Activated CD4-positive, alpha-beta memory T cell treated with anti-CD3 and anti-CD28 coated beads, Interleukin-2, amount 10 ng/mL, durations not matched to agents 7 days and 5 days (primary cell): ENCODE measurements around the gene CEACAM19. TPM values are rescaled to one million over a fixed set of nuclear protein-coding genes. Genes with fewer than 3 reads are reported as not detected.
"Not testable (repeated sequence)": the region's sequence is repeated elsewhere in the genome, so short reads cannot be mapped to it uniquely, and the experiment has no call there.

Experiments
- CTCF ChIA-PET: fragments of 350-600 bp; sonication (Branson Sonifier 250); formaldehyde crosslinking; loops from one replicate; lab custom pipeline; 2021; ENCODE audit warnings: antibody characterized with exemption, inconsistent platforms; lab: Charles Lee
- POLR2A ChIA-PET: fragments of 350-600 bp; sonication (Branson Sonifier 250); formaldehyde crosslinking; loops from one replicate; lab custom pipeline; 2021; ENCODE audit warnings: antibody characterized with exemption; lab: Charles Lee
- DNase-seq: peaks from one replicate; pipeline ENCODE4 v3.0.0-alpha.2; 2020
- H3K27ac Mint-ChIP-seq: one replicate; pipeline ENCODE4 v1.8.0; 2021; ENCODE audit warnings: mild to moderate bottlenecking, mixed read lengths
- H3K27me3 Mint-ChIP-seq: one replicate; pipeline ENCODE4 v1.8.0; 2021; ENCODE audit warnings: mixed read lengths
- H3K36me3 Mint-ChIP-seq: one replicate; pipeline ENCODE4 v1.8.0; 2021; ENCODE audit warnings: low read depth, mixed read lengths
- H3K4me1 Mint-ChIP-seq: one replicate; pipeline ENCODE4 v1.8.0; 2021; ENCODE audit warnings: mixed read lengths
- H3K4me3 Mint-ChIP-seq: one replicate; pipeline ENCODE4 v1.8.0; 2021; ENCODE audit warnings: mild to moderate bottlenecking, mixed read lengths
- H3K9me3 Mint-ChIP-seq: one replicate; pipeline ENCODE4 v1.8.0; 2021; ENCODE audit warnings: mixed read lengths
- total RNA-seq, 2 experiments: library from RNA; stranded (reverse); gene quantifications; one replicate each; pipeline ENCODE4 v1.2.3, GENCODE V29; 2021

The CEACAM19 gene
- total RNA-seq, 2 experiments from 2014 or later, result 0.30 TPM; not detected in 1

GRCh38 chr19:44666852-44667556, 4.3 kb upstream of the CEACAM19 start:
- H3K9me3 Mint-ChIP-seq, result no peaks in the 10 kb centered on the region
- DNase-seq, result no peak
- no peak overlapping the region for H3K4me3 Mint-ChIP-seq
- H3K27ac Mint-ChIP-seq, result no peak overlapping the region
- no peaks in the 10 kb centered on the region for H3K36me3 Mint-ChIP-seq
- ChIA-PET POLR2A (no interaction called here), CTCF (interaction anchor here (0.8 to 2.0 kb wide), 2 partner anchors 10 to 13 kb away, joined by 4 to 7 read pairs; no protein-coding TSS in a partner anchor)
- no peaks in the 10 kb centered on the region for H3K4me1 Mint-ChIP-seq
- no peaks in the 10 kb centered on the region for H3K27me3 Mint-ChIP-seq

- no peaks in the 10 kb centered on the region for H3K36me3 Mint-ChIP-seq
- no peaks in the 10 kb centered on the region for H3K4me1 Mint-ChIP-seq
- no peaks in the 10 kb centered on the region for H3K9me3 Mint-ChIP-seq
- peaks cover 2% of the 10 kb centered on the region for H3K27me3 Mint-ChIP-seq
- no peak overlapping the region for H3K4me3 Mint-ChIP-seq
- CTCF ChIA-PET, result no interaction called here
- no peak overlapping the region for H3K27ac Mint-ChIP-seq
- DNase-seq, result peak; percentile 20
- POLR2A ChIA-PET, result no interaction called here
These were observed 2.1 kb upstream of the CEACAM19 start for GRCh38 chr19:44668985-44669764.

- H3K27me3 Mint-ChIP-seq, CTCF ChIA-PET: not testable (repeated sequence)
These were observed 1.3 kb upstream of the CEACAM19 start for GRCh38 chr19:44670027-44670426.

GRCh38 chr19:44672226-44672625, 944 bp downstream of the CEACAM19 start:
- POLR2A ChIA-PET, result no interaction called here

More at GRCh38 chr19:44670027-44670426, 1.3 kb upstream of the CEACAM19 start:
- H3K36me3 Mint-ChIP-seq, H3K27ac Mint-ChIP-seq, POLR2A ChIA-PET, DNase-seq, H3K9me3 Mint-ChIP-seq, H3K4me3 Mint-ChIP-seq, H3K4me1 Mint-ChIP-seq: not testable (repeated sequence)

GRCh38 chr19:44673510-44673909, 2.2 kb downstream of the CEACAM19 start:
- ChIA-PET POLR2A (no interaction called here), CTCF (interaction anchor here (1.1 kb wide), 1 partner anchor 19 kb away, joined by 4 read pairs; no protein-coding TSS in a partner anchor)
- Mint-ChIP-seq H3K36me3 (no peaks in the 10 kb centered on the region), H3K4me3 (no peak overlapping the region), H3K27me3 (peaks cover 2% of the 10 kb centered on the region), H3K9me3 (no peaks in the 10 kb centered on the region), H3K4me1 (no peaks in the 10 kb centered on the region), H3K27ac (no peak overlapping the region)
- no peak for DNase-seq

More at GRCh38 chr19:44672226-44672625, 944 bp downstream of the CEACAM19 start:
- no peak for DNase-seq
- CTCF ChIA-PET, result interaction anchor here (1.0 to 1.1 kb wide), 2 partner anchors 18 to 98 kb away, joined by 3 to 4 read pairs; no protein-coding TSS in a partner anchor
- Mint-ChIP-seq H3K27me3 (peaks cover 2% of the 10 kb centered on the region), H3K9me3 (no peaks in the 10 kb centered on the region), H3K36me3 (no peaks in the 10 kb centered on the region), H3K27ac (no peak overlapping the region), H3K4me1 (no peaks in the 10 kb centered on the region), H3K4me3 (no peak overlapping the region)

GRCh38 chr19:44675521-44675920, 4.2 kb downstream of the CEACAM19 start:
- no peak overlapping the region for H3K27ac Mint-ChIP-seq
- CTCF ChIA-PET, result no interaction called here

GRCh38 chr19:44677019-44677811, 5.9 kb downstream of the CEACAM19 start:
- Mint-ChIP-seq H3K27me3 (peaks cover 4% of the 10 kb centered on the region), H3K36me3 (no peaks in the 10 kb centered on the region), H3K9me3 (no peaks in the 10 kb centered on the region), H3K4me1 (no peaks in the 10 kb centered on the region), H3K27ac (no peak overlapping the region), H3K4me3 (no peak overlapping the region)
- ChIA-PET CTCF (interaction anchor here (2.5 kb wide), 1 partner anchor 20 kb away, joined by 6 read pairs; no protein-coding TSS in a partner anchor), POLR2A (no interaction called here)
- DNase-seq, result no peak

More at GRCh38 chr19:44675521-44675920, 4.2 kb downstream of the CEACAM19 start:
- Mint-ChIP-seq H3K27me3 (peaks cover 4% of the 10 kb centered on the region), H3K9me3 (no peaks in the 10 kb centered on the region), H3K4me1 (no peaks in the 10 kb centered on the region), H3K36me3 (no peaks in the 10 kb centered on the region), H3K4me3 (no peak overlapping the region)
- POLR2A ChIA-PET, result no interaction called here
- no peak for DNase-seq

GRCh38 chr19:44680536-44680935, 9.3 kb downstream of the CEACAM19 start:
- H3K27me3 Mint-ChIP-seq, result peaks cover 6% of the 10 kb centered on the region
- ChIA-PET POLR2A (no interaction called here), CTCF (interaction anchor here (1.0 to 1.3 kb wide), 2 partner anchors 9 to 44 kb away, joined by 3 to 4 read pairs; no protein-coding TSS in a partner anchor)
- no peak for DNase-seq
- no peaks in the 10 kb centered on the region for H3K36me3 Mint-ChIP-seq
- H3K9me3 Mint-ChIP-seq, result no peaks in the 10 kb centered on the region
- no peak overlapping the region for H3K27ac Mint-ChIP-seq
- no peak overlapping the region for H3K4me3 Mint-ChIP-seq
- H3K4me1 Mint-ChIP-seq, result peaks cover 8% of the 10 kb centered on the region

- H3K27ac Mint-ChIP-seq, result no peak overlapping the region
- DNase-seq, result no peak
- H3K9me3 Mint-ChIP-seq, result no peaks in the 10 kb centered on the region
- POLR2A ChIA-PET, result interaction anchor here (0.6 kb wide), 1 partner anchor 159 kb away, joined by 3 read pairs; no protein-coding TSS in a partner anchor
- H3K27me3 Mint-ChIP-seq, result peaks cover 12% of the 10 kb centered on the region
- H3K36me3 Mint-ChIP-seq, result no peaks in the 10 kb centered on the region
- CTCF ChIA-PET, result interaction anchor here (0.9 to 1.3 kb wide), 3 partner anchors 8 to 164 kb away, joined by 3 read pairs; partner anchors contain the start of gene NECTIN2
- H3K4me3 Mint-ChIP-seq, result no peak overlapping the region
- peaks cover 8% of the 10 kb centered on the region for H3K4me1 Mint-ChIP-seq
These were observed 10.9 kb downstream of the CEACAM19 start for GRCh38 chr19:44681992-44682790.

- H3K4me1 Mint-ChIP-seq, result peaks cover 8% of the 10 kb centered on the region
- H3K36me3 Mint-ChIP-seq, result no peaks in the 10 kb centered on the region
- peaks cover 13% of the 10 kb centered on the region for H3K27me3 Mint-ChIP-seq
- CTCF ChIA-PET, result interaction anchor here (1.2 to 1.3 kb wide), 2 partner anchors 8 to 13 kb away, joined by 3 read pairs; no protein-coding TSS in a partner anchor
- H3K9me3 Mint-ChIP-seq, result no peaks in the 10 kb centered on the region
- H3K4me3 Mint-ChIP-seq, result no peak overlapping the region
- POLR2A ChIA-PET, result interaction anchor here (0.6 kb wide), 1 partner anchor 158 kb away, joined by 3 read pairs; no protein-coding TSS in a partner anchor
- H3K27ac Mint-ChIP-seq, result no peak overlapping the region
- no peak for DNase-seq
These were observed 11.5 kb downstream of the CEACAM19 start for GRCh38 chr19:44682807-44683206.

GRCh38 chr19:44683434-44684210, 12.3 kb downstream of the CEACAM19 start:
- ChIA-PET CTCF (no interaction called here), POLR2A (no interaction called here)
- Mint-ChIP-seq H3K27ac (no peak overlapping the region), H3K9me3 (no peaks in the 10 kb centered on the region), H3K36me3 (no peaks in the 10 kb centered on the region), H3K4me1 (peaks cover 8% of the 10 kb centered on the region), H3K27me3 (peaks cover 17% of the 10 kb centered on the region), H3K4me3 (no peak overlapping the region)
- no peak for DNase-seq
